ENCODE measurements around the gene STK17A. TPM values are rescaled to one million over a fixed set of nuclear protein-coding genes. Genes with fewer than 3 reads are reported as not detected.
"Not testable (repeated sequence)": the region's sequence is repeated elsewhere in the genome, so short reads cannot be mapped to it uniquely, and the experiment has no call there.

STK17A gene
- total RNA-seq, 1 experiment from 2014 or later: 64.7 TPM

- DNase-seq (ENCODE audit: low read depth): no peak
Observed at GRCh38 chr7:43565786-43566185, 17.1 kb upstream of the STK17A start.

GRCh38 chr7:43568529-43568928, 14.4 kb upstream of the STK17A start:
- peak; percentile 62 for DNase-seq (ENCODE audit: low read depth)

- DNase-seq (ENCODE audit: low read depth): peak; percentile 91
Observed at GRCh38 chr7:43569424-43569823, 13.5 kb upstream of the STK17A start.

- DNase-seq (ENCODE audit: low read depth): no peak
Observed at GRCh38 chr7:43570688-43571365, 12.1 kb upstream of the STK17A start.

GRCh38 chr7:43572516-43573049, 10.3 kb upstream of the STK17A start:
- peak; percentile 99 for DNase-seq (ENCODE audit: low read depth)

- DNase-seq (ENCODE audit: low read depth): not testable (repeated sequence)
Observed at GRCh38 chr7:43573832-43574231, 9.1 kb upstream of the STK17A start.

GRCh38 chr7:43575506-43575905, 7.4 kb upstream of the STK17A start:
- DNase-seq (ENCODE audit: low read depth): no peak

GRCh38 chr7:43576241-43576640, 6.7 kb upstream of the STK17A start:
- DNase-seq (ENCODE audit: low read depth): no peak

- peak; percentile 47 for DNase-seq (ENCODE audit: low read depth)
Observed at GRCh38 chr7:43577485-43577951, 5.4 kb upstream of the STK17A start.

- DNase-seq (ENCODE audit: low read depth): peak; percentile 48
Observed at GRCh38 chr7:43583424-43584194, 701 bp downstream of the STK17A start.

GRCh38 chr7:43584195-43584586, 1.3 kb downstream of the STK17A start:
- DNase-seq (ENCODE audit: low read depth): peak; percentile 34

- DNase-seq (ENCODE audit: low read depth): not testable (repeated sequence)
Observed at GRCh38 chr7:43584733-43585132, 1.8 kb downstream of the STK17A start.

GRCh38 chr7:43585562-43585961, 2.7 kb downstream of the STK17A start:
- peak; percentile 30 for DNase-seq (ENCODE audit: low read depth)

- DNase-seq (ENCODE audit: low read depth): peak; percentile 41
Observed at GRCh38 chr7:43586251-43586900, 3.5 kb downstream of the STK17A start.

- no peak for DNase-seq (ENCODE audit: low read depth)
Observed at GRCh38 chr7:43588477-43589132, 5.7 kb downstream of the STK17A start.

GRCh38 chr7:43589133-43589478, 6.2 kb downstream of the STK17A start:
- DNase-seq (ENCODE audit: low read depth): no peak

- no peak for DNase-seq (ENCODE audit: low read depth)
Observed at GRCh38 chr7:43589728-43590127, 6.8 kb downstream of the STK17A start.

- DNase-seq (ENCODE audit: low read depth): no peak
Observed at GRCh38 chr7:43590862-43591557, 8.1 kb downstream of the STK17A start.

GRCh38 chr7:43591558-43592180, 8.8 kb downstream of the STK17A start:
- peak; percentile 52 for DNase-seq (ENCODE audit: low read depth)

GRCh38 chr7:43592326-43592725, 9.4 kb downstream of the STK17A start:
- DNase-seq (ENCODE audit: low read depth): no peak

All from HT1080 (cell line).